CD1c-positive myeloid dendritic cell (primary cell): Measurements from ENCODE around the gene TENM4.

Source experiments
- DNase-seq: peaks from one replicate; pipeline ENCODE4 v3.0.0-alpha.2; 2016; ENCODE audit errors: extremely low spot score

TENM4 gene

GRCh38 chr11:79304599-79305212, 136.1 kb downstream of the TENM4 start:
- DNase-seq = no peak

DNA sequence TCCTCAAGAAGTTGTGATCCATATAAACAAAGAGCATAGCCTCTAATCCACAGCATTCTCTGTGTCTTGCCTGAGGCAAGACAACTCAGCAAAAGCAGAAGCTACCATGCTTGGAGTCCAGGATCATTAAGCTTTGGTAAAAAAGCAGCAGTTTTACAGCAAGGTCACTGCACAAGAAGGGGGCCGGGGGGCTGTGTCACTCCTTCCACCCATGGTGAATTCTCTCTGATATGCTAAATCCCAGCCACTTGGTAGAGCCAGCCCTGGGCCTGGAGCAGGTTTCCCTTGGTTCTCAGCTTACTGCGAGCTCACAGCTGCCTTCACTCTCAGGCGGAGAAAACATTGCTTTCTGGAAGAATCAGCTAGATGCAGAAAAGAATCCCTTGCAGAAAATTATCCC, 144.7 kb downstream of the TENM4 start:
- no peak for DNase-seq

GRCh38 chr11:79294845-79295731, 145.7 kb downstream of the TENM4 start:
- no peak for DNase-seq

DNA sequence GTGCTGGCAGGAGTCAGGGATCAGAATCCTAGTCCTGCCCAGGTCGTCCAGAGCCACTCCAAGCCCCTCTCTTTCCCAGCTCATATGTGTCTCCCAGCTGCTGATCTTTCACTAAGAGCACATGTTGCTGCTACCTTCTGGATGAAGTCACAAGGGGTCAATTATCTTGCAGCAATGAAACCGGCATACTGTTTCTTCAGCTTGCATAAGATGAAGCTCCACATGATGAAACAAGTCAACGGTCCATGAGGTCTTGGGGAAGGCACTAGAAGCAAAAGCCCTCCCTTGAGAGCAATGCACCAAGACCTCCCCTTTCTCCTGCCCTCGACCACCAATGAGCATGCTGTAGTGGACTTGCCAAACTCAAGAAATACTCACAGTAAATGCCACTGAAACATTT, 148.9 kb downstream of the TENM4 start:
- no peak for DNase-seq

- DNase-seq = no peak
Measured at GRCh38 chr11:79290761-79291160, 150.1 kb downstream of the TENM4 start.

DNA sequence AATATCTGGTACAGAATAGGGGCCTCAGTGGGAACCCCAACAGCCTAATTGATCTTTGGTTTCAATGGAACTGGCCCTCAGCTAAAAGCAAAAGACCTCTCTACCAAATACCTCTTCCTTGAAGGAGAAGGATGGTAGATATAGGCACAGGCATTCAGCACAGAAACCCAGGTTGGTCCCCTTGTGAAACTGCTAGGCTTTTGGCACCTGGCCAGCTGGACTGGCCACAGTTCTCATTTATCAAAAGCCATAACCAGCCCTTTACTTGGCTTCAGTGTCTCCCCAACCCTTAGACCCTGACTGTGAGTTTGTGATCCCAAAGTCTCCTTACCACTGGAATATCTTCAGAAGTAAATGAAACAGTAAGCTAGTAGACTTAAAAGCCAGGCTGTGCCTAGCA, 152.9 kb downstream of the TENM4 start:
- DNase-seq = no peak

DNA sequence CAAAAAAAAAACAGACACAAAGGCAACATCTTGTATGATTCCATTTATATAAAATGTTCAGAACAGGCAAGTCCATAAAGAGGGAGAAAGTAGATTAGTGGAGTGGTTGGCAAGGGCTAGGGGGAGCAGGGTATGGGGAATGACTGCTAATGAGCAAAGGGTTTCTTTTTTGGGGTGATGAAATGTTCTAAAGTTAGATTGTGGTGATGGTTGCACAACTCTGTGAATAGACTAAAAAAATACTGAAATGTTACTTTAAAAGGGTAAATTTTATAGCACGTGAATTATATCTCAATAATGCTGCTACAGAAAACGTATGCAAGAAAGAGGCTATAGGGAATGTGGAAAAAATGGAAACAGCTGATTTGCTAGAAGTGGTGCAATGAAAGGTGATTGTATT, 155.1 kb downstream of the TENM4 start:
- no peak for DNase-seq

GRCh38 chr11:79276736-79277325, 164.0 kb downstream of the TENM4 start:
- DNase-seq = no peak

DNA sequence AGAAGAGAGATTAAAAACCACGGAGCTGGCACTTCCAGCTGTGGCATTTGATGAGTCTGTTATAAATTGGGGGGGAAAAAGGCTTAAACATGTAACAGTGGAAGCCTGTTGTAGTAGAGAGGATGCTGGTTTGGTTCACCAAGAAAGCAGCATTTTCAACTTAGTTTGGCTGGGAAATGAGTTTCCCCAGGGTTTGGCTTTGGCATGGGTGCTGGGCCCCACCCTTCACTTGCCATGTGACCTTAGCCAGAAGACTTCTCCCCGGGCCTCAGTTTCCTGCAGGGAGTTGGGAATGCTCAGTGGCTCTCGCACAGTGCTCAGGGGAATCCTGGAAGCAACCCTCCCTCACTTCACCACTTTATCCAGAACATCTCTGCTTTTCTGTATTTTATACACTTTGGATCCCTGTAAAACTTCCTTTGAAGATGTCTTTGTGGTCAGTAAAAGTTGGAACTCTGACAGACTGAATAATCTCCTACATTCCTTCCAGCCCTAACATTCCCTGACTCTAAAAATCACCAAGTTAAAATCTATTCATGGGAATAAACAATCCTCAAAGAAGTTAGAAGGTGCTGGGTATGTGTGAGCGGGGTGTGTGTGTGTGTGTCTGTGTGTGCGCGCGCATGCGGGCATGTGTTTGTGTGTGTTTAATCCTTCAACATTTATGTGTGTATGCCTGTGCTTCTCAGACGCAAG, 166.0 kb downstream of the TENM4 start:
- no peak for DNase-seq

GRCh38 chr11:79273781-79274180, 167.0 kb downstream of the TENM4 start:
- DNase-seq = no peak

- no peak for DNase-seq
Measured at GRCh38 chr11:79269611-79270307, 171.1 kb downstream of the TENM4 start.

- no peak for DNase-seq
Measured at GRCh38 chr11:79266396-79266795, 174.4 kb downstream of the TENM4 start.

GRCh38 chr11:79265756-79266322, 175.0 kb downstream of the TENM4 start:
- DNase-seq = no peak

DNA sequence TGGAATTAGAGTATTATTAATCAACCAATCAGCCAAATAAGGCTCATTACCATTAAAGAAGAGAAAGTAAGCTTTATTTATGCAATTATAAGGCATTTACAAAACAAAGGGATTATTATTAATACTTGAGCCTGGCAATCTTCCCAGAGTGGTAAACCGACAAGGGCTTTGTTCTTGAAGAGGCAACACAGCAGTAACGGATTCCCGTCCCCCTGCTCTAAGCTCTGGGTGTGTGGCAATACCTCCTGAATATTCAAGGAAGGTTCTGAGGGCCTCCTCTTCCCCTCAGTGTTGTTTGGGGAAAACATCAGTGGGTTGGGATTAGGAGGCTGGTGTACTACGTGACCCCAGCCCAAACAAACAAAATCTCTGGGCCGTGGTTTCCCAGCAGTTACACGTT, 176.5 kb downstream of the TENM4 start:
- DNase-seq = no peak

GRCh38 chr11:79263001-79263400, 177.8 kb downstream of the TENM4 start:
- no peak for DNase-seq

DNA sequence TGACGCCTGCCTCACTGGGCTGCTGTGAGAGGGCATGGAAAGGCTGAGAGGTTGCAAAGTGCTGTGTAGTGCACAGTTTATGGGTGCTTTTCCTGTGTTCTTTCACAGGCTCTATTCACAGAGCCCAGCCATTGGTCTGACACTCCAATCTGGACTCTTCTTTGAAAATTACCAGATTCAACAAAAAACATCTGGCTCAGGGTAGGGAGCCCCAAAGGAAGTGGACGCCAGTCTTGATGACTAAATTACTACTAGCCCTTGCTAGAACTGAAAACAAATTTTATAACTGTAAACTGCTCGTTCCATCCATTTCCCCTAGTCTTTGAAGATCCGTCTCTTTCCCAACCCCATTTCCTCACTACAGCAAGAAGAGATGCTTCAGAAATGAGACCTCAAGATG, 178.6 kb downstream of the TENM4 start:
- DNase-seq = no peak

GRCh38 chr11:79261684-79262083, 179.1 kb downstream of the TENM4 start:
- no peak for DNase-seq

DNA sequence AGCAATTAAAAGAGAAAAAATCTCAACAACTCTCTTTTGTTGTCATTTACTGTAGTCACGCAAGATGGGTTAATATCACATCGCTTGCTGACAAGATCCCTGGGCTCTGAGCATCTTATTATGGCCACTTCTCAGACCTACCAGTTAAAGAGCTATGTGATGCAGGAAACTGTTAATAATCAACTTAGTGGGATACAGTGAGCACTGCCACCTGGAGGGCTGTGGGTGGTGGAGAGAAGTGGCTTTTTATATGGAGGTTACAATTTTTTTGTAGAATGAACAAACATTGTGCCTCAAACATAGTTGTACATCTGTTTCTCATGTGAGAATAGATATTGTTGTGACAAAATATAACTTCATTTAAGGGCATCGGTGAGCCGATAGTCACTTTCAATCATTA, 181.0 kb downstream of the TENM4 start:
- DNase-seq = no peak

DNA sequence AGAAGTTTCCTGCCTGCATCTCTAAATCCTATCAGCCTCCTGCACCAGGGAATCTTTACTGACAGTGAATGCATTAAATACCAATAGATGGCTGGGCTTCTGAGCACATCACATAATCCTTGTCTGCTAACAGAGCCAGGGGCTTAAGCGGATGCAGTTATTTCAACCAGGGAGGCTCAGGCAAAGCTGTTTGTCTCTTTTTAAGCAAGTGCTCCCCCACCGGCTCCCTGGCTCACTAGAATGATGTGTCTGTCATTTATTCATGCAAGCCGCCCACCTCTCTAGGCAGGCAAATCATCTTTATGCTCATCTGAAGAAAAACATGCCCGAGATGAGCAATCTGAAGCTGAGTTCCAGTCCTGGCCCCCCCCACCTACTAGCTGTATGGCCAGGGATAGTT, 182.3 kb downstream of the TENM4 start:
- no peak for DNase-seq

GRCh38 chr11:79255965-79256364, 184.9 kb downstream of the TENM4 start:
- DNase-seq = no peak

DNA sequence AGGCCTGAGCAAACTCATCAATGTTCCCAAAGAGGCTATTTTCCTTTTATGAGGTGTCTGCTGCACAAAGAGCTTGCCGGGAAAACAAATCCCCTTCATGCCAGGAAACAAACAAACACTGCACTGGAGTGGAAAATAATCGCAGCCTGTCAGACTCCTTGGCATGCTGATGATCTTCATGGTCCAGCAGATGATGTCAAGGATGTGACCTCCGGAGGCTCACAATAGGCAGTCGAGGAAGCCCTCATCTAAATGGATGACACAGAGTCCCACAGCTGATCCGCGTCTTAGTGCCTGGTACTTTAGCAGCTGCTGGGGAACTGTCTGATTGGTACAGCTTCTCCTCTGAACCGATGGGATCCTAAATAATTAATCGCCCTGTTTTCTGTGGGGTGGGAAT, 187.6 kb downstream of the TENM4 start:
- no peak for DNase-seq
